Skin of body (tissue), 2 donors: ENCODE data around the gene VSTM2B. TPM values are rescaled to one million over a fixed set of nuclear protein-coding genes. Genes with fewer than 3 reads are reported as not detected.

ENCODE experiments used
- DNase-seq: peaks from one replicate; lab custom pipeline; 2025; lab: John Stamatoyannopoulos, UW
- total RNA-seq: library from RNA; depleted of rRNA; stranded (reverse); fragments of >200 nt; gene quantifications from one replicate; pipeline ENCODE4 v1.2.3, GENCODE V29; 2014

The VSTM2B gene
- total RNA-seq, 1 donor from 2014 or later, result not detected

DNA sequence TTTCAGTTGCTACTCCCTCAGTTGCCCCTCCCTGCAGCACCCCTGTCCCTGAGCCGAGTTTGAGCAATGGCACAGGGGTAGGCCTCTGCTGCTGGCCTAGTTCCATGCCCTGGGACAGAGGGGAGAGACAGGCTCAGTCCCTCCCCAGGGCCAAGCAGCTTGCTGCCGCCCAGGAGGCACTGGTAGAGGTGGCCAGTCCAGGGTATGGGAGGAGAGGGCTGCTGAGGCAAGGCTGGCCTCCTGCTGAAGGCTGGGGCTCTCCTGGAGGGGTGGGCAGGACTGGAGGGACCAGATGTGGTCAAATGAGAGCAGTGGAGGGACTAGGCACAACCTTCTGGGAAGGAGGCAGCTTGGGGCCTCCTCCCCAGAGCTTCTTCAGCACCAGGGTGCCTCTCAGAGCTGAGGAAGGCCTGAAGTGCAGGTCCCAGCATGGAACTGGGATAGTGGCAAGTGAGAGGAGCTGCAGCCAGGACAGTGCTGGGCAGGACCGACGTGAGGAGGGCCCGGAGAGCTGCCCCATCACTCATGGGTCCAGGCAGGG lies 29.8 kb upstream of the VSTM2B start:
- no peak for DNase-seq

GRCh38 chr19:29497241-29497640 lies 28.6 kb upstream of the VSTM2B start:
- DNase-seq, result no peak

DNA sequence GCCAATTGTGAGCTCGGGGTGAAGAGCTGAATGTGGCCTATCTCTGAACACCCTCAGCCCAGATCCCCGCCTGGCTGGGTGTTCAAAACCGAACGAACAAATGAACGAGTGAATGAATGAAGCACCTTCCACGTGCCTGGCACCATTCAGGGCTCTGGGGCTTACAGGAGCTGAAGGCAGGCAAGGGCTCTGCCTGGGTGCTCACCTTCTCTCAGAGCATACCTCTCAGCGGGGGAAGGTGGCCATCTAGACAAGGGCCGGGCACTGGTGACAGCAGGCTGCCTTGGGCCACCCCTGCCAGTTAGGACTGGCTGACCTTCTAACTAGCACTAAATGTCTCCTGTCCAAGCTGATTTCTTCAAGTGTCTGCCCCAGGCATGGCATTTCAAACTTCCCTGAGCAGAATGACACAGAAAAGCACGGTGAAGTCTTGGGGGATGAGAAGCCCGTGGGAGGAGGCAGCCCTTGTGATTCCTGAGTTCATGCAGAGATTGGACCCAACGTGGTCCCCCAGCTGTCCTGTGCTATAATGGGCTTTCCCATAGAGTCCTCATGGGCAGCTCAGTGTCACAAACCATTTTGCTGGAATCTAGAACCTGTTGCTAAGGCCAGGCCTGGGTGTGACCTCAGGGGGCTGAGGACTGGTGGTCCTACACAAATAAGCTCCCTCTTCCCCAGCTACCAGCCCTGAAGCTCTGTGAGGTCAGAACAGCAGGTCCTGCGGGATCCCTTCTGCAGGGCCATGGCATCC lies 27.9 kb upstream of the VSTM2B start:
- no peak for DNase-seq

- DNase-seq, result no peak
Observed at GRCh38 chr19:29499261-29499920, 26.4 kb upstream of the VSTM2B start.

DNA sequence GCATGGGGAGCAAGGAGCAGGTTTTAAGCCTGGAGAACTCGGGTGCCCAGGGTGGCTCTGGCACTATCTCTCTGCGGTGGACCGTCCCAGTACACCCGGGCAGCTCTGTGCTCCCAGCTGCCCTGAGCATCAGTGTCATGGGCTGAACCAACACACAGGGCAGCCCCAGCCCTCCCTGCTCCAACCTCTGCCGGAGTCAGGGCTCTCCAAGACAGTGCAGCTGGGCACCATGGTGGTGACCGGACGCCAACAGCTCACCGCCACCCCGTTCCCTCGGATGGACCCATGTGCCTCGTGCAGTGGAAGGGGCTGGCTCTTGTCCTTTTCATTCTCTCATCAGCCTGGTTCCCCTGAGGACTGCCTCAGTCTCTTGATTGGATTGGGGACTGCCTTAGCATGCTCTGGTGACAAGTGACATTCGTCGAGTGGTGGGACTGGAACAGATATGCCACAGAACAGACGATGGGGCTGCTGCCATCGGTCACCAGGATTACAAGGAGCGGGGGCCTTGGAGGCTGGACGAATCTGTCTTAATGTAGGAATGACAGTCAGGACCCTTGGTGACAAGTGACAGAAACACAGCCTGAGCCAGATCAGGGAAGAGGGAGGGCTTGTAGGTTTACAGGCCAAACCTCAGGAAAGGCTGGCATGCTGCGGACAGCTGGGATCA lies 25.7 kb upstream of the VSTM2B start:
- no peak for DNase-seq

DNA sequence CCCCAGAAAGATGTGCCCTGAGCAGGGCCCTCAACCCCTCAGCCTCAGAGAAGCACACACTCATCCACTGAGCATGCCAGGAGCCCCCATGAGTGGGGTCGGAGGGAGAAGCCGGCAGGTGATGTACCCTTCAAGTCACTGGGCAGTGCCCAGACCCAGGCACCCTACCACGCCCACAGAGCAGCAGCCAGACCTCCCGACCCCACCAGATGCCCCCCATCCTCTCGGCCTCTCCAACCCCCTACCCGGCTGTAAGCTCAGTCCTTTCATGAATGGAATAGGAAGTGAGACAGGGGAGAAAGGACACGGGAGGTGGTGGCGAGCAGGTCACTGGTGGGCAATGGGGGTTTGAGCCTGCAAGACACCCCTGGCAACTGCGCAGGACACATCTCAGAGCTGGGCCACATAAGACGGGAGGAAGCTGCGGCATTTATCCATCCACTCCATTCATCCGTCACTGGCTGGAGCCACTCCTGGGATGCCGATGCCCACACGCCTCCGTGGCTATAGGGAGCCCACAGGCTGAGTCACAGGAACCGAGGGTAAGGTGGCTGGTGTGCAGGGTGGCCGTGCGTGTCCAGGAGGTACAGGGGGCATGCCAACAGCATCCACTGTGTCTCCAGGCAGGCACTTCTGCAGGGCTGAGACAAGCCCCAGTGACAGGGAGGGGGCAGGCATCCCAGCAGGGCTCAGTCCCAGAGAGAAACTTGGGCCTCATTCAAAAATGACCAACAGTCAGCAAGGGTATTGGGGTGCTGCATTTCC lies 23.8 kb upstream of the VSTM2B start:
- no peak for DNase-seq

GRCh38 chr19:29502581-29502850 lies 23.3 kb upstream of the VSTM2B start:
- no peak for DNase-seq

DNA sequence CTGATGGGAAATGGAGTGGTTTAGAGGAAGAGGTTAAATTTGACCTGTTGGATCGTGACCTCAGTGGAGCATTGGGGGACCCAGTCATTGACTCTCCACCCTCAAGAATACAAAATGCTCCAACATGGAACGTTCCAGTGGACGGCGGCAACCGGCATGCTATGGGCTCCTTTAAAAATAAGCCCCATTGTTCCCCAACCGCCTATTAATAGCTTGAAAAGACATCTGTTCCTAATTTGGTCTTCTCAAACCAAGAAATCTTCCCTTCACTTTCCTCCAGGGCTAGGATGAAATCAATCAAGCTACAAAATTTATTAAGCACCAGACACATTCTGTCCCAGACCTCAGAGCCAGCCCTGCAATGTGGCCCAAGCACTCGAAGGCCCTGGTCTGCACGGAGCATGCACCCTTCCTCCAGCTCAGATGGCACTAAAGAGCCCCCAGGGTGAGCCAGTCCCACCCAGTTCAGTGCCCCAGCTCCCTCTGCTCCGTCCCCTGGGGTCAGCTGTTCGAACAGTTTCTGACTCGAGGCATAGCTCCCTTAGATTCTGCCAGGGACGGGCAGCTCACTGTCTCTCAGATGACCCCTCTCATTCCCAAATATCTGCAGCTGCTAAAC lies 22.5 kb upstream of the VSTM2B start:
- peak; percentile 31 for DNase-seq

GRCh38 chr19:29503785-29504184 lies 22.0 kb upstream of the VSTM2B start:
- no peak for DNase-seq

DNA sequence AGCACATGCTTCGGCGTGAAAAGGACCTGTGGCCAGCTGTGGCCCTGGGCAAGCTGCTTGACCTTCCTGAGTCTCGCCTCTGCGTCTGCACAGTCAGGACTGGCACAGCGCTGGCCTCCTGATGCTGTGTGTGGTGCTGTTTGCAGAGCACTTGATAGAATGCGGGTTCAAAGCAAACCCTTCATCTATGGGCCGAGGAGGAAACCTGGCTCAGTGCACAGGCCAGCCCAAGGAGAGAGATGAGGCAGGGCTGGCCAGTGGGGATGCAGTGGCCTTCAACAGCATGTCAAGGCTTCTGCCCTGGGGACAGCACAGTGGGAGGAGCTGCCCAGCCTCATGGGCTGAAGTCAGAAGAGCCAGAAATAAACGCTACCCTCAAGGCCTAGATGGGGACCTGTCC lies 21.3 kb upstream of the VSTM2B start:
- DNase-seq, result no peak

DNA sequence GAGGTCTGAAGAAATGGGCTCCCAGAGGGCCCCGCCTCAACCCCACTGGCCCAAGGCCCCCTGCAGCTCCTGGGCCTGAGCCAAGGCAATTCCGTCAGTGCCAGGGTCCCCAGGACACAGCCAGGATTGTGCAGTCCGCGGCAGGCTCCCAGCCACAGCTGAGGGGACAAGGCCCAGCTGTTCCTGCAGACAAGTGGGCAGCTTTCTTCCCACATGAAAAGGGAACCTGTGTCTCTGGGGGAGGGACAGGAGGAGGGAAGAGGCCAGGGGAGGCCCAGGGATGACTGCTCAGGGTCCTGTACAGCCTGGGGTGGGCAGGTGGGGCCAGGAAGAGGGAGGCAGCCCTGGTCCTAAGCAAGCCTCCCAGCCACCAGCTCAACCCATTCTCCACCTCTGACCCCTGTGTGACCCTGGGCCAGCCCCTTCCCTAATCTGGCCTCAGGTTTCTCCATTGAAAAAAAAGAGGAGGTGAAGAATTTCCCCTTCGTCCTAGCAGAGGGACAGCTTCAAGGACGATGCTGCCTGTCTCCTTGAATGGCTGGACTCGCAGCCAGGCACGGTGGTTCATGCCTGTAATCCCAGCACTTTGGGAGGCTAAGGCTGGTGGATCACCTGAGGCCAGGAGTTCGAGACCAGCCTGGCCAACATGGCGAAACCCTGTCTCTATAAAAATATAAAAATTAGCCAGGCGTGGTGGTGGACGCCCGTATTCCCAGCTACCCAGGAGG lies 20.5 kb upstream of the VSTM2B start:
- no peak for DNase-seq

DNA sequence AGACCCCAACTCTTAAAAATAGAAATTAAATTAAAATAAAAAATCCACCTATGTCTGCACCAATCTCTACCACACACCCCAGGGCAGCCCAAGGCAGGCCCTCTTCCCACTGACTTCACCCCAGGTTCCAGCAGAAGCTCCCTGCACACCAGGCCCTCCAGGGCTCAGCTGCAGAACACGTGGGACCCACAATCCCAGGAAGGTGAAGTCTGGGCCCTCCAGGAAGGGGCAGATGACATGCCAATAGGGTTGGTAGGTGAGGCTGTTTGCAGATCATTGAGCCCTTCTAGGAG lies 19.2 kb upstream of the VSTM2B start:
- DNase-seq, result no peak

GRCh38 chr19:29507081-29507860 lies 18.5 kb upstream of the VSTM2B start:
- no peak for DNase-seq

DNA sequence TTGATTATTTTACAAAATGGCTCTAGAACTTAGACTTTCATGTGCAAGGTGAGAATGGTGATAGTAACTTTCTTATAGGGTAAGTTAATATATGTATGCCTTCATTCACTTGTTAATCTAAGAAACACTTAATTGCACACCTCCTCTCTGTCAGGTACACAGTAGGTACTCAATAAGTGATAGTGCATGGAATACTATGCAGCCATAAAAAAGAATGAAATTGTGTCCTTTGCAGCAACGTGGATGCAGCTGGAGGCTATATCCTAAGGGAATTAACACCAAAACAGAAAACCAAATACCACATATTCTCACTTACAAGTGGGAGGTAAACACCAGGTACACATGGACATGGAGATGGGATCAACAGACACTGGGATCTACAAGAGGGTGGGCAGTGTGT lies 17.6 kb upstream of the VSTM2B start:
- no peak for DNase-seq

DNA sequence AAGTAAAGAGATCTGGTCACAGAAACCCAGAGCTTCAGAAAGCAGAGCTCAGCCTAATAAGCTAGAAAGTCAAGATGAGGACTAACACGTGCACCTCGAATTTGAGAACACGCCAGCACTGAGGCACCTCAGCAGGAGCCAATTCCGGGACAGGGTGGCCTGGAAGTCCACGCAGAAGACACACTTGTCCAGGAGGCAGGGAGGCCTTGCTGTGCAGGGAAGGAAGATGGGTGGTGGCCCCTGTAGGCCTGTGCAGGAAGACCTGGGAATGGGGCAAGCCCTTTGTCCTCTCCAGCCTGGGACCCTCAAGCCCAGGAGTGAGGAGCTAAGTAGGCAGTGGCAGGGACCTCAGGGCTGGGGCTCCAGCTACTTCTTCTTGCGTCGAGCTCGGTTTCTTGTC lies 16.3 kb upstream of the VSTM2B start:
- no peak for DNase-seq

GRCh38 chr19:29510701-29511265 lies 15.0 kb upstream of the VSTM2B start:
- no peak for DNase-seq

DNA sequence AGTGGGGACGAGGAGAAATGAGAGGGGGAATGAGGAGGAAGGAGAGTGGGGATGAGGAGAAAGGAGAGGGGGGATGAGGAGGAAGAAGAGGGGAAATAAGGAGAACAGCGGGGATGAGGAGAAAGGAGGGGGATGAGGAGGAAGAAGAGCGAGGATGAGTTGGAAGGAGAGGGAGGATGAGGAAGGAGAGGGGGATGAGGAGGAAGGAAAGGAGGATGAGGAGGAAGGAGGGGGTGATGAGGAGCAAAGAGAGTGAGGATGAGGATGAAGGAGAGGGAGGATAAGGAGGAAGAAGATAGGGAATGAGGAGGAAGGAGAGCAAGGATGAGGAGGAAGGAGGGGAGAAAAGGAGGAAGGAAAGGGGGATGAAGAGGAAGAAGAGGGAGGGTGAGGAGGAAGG lies 14.0 kb upstream of the VSTM2B start:
- no peak for DNase-seq

DNA sequence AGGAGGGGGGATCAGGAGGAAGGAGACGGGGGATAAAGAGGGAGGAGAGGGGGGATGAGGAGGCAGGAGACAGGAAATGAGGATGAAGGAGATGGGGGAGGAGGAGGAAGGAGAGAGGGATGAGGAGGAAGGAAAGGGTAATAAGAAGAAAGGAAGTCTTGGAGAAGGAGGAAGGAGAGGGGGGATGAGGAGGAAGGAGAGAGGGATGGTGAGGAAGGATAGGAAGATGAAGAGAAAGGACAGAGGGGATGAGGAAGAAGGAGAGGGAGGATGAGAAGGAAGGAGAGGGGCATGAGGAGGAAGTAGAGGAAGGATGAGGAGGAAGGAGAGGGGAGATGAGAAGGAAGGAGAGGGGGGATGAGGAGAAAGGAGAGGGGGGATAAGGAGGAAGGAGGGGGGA lies 13.0 kb upstream of the VSTM2B start:
- DNase-seq, result no peak

DNA sequence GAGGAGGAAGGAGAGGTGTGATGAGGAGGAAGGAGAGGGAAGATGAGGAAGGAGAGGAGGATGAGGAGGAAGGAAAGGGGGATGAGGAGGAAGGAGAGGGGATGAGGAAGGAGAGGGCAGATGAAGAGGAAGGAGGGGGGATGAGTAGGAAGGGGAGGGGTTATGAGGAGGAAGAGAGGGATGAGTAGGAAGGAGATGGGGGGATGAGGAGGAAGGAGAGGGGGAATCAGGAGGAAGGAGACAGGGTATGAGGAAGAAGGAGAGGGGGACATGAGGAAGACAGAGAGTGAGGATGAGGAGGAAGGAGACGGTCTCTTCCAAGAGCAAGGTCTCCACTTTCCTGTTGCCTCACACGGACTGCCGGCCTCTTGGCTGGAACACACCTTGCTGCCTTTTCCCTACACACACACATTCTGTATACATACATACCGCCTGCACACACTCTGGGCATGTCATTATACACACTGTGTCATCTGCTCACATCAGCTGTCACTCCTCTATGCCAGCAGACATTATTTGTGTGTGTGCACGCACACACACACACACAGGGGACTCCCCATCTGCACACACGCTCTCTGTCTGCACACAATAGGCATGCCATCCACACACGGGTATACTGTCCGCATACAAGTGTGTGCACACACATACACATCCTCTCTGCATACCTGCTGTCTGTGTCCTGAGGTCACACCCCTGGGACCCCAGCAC lies 11.1 kb upstream of the VSTM2B start:
- no peak for DNase-seq
